A549 (cell line): ENCODE data around the gene BCL2.

Source experiments
- BHLHE40 ChIP-seq: IDR thresholded peaks from 2 replicates; pipeline ENCODE4 v1.6.1; 2012; ENCODE audit warnings: low read depth, low read length, inconsistent platforms
- EP300 ChIP-seq, 2 experiments: fragments of >200 bp; sonication (Bioruptor Twin); formaldehyde crosslinking; IDR thresholded peaks; 2 replicates in 1 of 2; 3 replicates in 1 of 2; pipeline ENCODE4 v1.6.1; 2016 to 2017
- JUNB ChIP-seq: fragments of >200 bp; sonication (Bioruptor Twin); formaldehyde crosslinking; IDR thresholded peaks from 2 replicates; pipeline ENCODE4 v1.6.1; 2016
- MAFK ChIP-seq: fragments of 450-650 bp; IDR thresholded peaks from 2 replicates; pipeline ENCODE4 v1.6.1; 2014; ENCODE audit not compliant: partially characterized antibody
- MYC ChIP-seq: IDR thresholded peaks from 2 replicates; pipeline ENCODE4 v1.6.1; 2012; ENCODE audit warnings: mild to moderate bottlenecking, inconsistent platforms, low read length, improper control_type of control experiment, borderline replicate concordance
- NFE2L2 ChIP-seq: fragments of 150-350 bp; conservative IDR thresholded peaks from 2 replicates; pipeline ENCODE4 v1.6.1; 2014; ENCODE audit warnings: low read length
- RAD21 ChIP-seq, 2 experiments: fragments of >200 bp in 1 of 2; sonication (Bioruptor Twin) in 1 of 2; formaldehyde crosslinking in 1 of 2; IDR thresholded peaks in 1 of 2; conservative IDR thresholded peaks in 1 of 2; 2 replicates in 1 of 2; 3 replicates in 1 of 2; pipeline ENCODE4 v1.6.1; 2012 to 2018; ENCODE audit warnings: inconsistent platforms in 1 of 2
- TF ChIP-seq, protein P1 (sequence below): fragments of >200 bp; sonication (Bioruptor Twin); formaldehyde crosslinking; IDR thresholded peaks from 3 replicates; pipeline ENCODE4 v1.5.1; 2016
- TF ChIP-seq, protein P2 (sequence below): IDR thresholded peaks from 2 replicates; pipeline ENCODE4 v1.6.1; 2012
- TF ChIP-seq, protein P3 (sequence below): fragments of 200-600 bp; sonication (generic); IDR thresholded peaks from 2 replicates; pipeline ENCODE4 v1.6.1; 2016; ENCODE audit warnings: antibody characterized with exemption, mild to moderate bottlenecking, moderate library complexity
- TF ChIP-seq, protein P4 (sequence below): fragments of >200 bp; sonication (Bioruptor Twin); formaldehyde crosslinking; IDR thresholded peaks from 3 replicates; pipeline ENCODE4 v1.6.1; 2016
- TF ChIP-seq, protein P5 (sequence below): fragments of 450-650 bp; IDR thresholded peaks from 2 replicates; pipeline ENCODE4 v1.6.1; 2014; ENCODE audit warnings: antibody characterized with exemption

DNA sequence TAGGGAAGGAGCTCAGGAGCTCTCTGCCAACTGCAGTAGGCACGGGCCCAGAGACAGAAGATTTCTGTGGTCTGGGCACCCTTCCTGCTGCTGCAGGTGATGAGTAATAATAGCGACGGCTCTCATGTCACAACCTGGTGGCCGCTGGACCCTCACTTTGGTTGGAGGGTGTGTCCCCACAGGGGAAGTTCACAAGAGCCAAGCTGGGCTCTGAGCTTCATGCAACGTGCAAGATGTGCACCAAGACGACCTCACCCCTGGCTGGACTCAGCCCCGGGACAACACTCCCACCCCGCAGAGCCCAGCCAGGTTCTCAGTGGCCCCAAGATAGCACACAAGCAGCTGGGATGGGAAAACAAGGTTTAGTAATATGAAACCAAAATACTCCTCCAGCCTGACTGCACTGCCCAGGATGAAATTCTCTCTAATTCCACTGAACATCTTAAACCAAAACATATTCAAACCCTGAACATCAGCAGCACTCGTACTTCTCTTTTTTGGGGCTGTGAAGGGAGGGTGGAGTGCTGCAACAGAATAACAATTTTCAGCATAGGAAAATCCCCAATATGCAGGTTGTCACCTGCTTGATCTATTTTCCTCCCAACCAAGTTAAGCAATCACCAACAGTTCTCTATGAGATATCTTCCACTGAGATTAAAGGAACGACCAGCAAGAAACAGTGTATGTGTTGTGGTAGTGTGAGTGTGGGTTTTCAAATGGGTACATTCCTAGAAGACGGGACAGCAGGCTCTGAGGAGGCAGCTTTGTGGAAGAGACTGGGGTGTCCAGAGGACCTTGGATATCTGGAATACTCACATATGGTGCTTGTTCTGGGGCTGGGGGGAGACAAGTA, 26.5 kb downstream of the BCL2 start:
- TF ChIP-seq RAD21 (conservative IDR thresholded peaks at IDR 0.05 in 1 of 2, IDR thresholded peaks at IDR 0.05 in 1 of 2) (no peak), MYC (no peak), NFE2L2 (no peak), EP300 (IDR thresholded peaks at IDR 0.05) (no peak), MAFK (no peak), JUNB (no peak), BHLHE40 (no peak)
- TF ChIP-seq, protein P1, sequence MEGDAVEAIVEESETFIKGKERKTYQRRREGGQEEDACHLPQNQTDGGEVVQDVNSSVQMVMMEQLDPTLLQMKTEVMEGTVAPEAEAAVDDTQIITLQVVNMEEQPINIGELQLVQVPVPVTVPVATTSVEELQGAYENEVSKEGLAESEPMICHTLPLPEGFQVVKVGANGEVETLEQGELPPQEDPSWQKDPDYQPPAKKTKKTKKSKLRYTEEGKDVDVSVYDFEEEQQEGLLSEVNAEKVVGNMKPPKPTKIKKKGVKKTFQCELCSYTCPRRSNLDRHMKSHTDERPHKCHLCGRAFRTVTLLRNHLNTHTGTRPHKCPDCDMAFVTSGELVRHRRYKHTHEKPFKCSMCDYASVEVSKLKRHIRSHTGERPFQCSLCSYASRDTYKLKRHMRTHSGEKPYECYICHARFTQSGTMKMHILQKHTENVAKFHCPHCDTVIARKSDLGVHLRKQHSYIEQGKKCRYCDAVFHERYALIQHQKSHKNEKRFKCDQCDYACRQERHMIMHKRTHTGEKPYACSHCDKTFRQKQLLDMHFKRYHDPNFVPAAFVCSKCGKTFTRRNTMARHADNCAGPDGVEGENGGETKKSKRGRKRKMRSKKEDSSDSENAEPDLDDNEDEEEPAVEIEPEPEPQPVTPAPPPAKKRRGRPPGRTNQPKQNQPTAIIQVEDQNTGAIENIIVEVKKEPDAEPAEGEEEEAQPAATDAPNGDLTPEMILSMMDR: no peak
- TF ChIP-seq, protein P2, sequence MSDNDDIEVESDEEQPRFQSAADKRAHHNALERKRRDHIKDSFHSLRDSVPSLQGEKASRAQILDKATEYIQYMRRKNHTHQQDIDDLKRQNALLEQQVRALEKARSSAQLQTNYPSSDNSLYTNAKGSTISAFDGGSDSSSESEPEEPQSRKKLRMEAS: no peak
- TF ChIP-seq, protein P3, sequence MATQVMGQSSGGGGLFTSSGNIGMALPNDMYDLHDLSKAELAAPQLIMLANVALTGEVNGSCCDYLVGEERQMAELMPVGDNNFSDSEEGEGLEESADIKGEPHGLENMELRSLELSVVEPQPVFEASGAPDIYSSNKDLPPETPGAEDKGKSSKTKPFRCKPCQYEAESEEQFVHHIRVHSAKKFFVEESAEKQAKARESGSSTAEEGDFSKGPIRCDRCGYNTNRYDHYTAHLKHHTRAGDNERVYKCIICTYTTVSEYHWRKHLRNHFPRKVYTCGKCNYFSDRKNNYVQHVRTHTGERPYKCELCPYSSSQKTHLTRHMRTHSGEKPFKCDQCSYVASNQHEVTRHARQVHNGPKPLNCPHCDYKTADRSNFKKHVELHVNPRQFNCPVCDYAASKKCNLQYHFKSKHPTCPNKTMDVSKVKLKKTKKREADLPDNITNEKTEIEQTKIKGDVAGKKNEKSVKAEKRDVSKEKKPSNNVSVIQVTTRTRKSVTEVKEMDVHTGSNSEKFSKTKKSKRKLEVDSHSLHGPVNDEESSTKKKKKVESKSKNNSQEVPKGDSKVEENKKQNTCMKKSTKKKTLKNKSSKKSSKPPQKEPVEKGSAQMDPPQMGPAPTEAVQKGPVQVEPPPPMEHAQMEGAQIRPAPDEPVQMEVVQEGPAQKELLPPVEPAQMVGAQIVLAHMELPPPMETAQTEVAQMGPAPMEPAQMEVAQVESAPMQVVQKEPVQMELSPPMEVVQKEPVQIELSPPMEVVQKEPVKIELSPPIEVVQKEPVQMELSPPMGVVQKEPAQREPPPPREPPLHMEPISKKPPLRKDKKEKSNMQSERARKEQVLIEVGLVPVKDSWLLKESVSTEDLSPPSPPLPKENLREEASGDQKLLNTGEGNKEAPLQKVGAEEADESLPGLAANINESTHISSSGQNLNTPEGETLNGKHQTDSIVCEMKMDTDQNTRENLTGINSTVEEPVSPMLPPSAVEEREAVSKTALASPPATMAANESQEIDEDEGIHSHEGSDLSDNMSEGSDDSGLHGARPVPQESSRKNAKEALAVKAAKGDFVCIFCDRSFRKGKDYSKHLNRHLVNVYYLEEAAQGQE: no peak
- TF ChIP-seq, protein P4, sequence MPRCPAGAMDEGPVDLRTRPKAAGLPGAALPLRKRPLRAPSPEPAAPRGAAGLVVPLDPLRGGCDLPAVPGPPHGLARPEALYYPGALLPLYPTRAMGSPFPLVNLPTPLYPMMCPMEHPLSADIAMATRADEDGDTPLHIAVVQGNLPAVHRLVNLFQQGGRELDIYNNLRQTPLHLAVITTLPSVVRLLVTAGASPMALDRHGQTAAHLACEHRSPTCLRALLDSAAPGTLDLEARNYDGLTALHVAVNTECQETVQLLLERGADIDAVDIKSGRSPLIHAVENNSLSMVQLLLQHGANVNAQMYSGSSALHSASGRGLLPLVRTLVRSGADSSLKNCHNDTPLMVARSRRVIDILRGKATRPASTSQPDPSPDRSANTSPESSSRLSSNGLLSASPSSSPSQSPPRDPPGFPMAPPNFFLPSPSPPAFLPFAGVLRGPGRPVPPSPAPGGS: no peak
- TF ChIP-seq, protein P5, sequence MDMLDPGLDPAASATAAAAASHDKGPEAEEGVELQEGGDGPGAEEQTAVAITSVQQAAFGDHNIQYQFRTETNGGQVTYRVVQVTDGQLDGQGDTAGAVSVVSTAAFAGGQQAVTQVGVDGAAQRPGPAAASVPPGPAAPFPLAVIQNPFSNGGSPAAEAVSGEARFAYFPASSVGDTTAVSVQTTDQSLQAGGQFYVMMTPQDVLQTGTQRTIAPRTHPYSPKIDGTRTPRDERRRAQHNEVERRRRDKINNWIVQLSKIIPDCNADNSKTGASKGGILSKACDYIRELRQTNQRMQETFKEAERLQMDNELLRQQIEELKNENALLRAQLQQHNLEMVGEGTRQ: no peak
